A549 (cell line): Measurements from ENCODE around the gene INTS13. TPM values are rescaled to one million over a fixed set of nuclear protein-coding genes. Genes with fewer than 3 reads are reported as not detected.
A peak's percentile ranks its signal among the peaks of the same experiment; 100 is the strongest.
"Not testable (repeated sequence)": the region's sequence is repeated elsewhere in the genome, so short reads cannot be mapped to it uniquely, and the experiment has no call there.

Experiments
- ATAC-seq, 2 experiments: fragments of 200-7000 bp in 1 of 2; fragments of >200 bp in 1 of 2; cut with Nextera tagmentation in 1 of 2; cut with Tn5 transposase in 1 of 2; 3 replicates each; pipeline versions ENCODE4 v1.8.0 to v1.9.1; 2018 to 2020; ENCODE audit warnings: mild to moderate bottlenecking in 1 of 2, moderate library complexity in 1 of 2
- CTCF ChIA-PET: fragments of 300-600 bp; sonication (Branson Sonifier 250); formaldehyde crosslinking; extraction: SDS; loops from one replicate; lab custom pipeline; 2021; ENCODE audit warnings: antibody characterized with exemption, inconsistent platforms; lab: Yijun Ruan, JAX
- POLR2A ChIA-PET: fragments of 350-600 bp; formaldehyde crosslinking; extraction: SDS; loops from one replicate; lab custom pipeline; 2021; ENCODE audit warnings: antibody characterized with exemption, inconsistent platforms; lab: Yijun Ruan, JAX
- DNase-seq, 2 experiments: peaks; one replicate each; pipeline versions ENCODE4 v3.0.0 to v3.0.0-alpha.2; 2011 to 2016; ENCODE audit warnings: low read depth in 1 of 2, low spot score in 1 of 2
- FAIRE-seq: peaks from 2 replicates; lab custom pipeline; 2011; peaks lifted over from hg19 to GRCh38; lab: Jason Lieb, UNC
- H3K27ac ChIP-seq, 2 experiments: fragments of >200 bp; sonication (Bioruptor Twin); formaldehyde crosslinking; 3 replicates each; pipeline ENCODE4 v1.5.1; 2016 to 2017
- H3K4me1 ChIP-seq: fragments of >200 bp; sonication (Bioruptor Twin); formaldehyde crosslinking; 3 replicates; pipeline ENCODE4 v1.6.1; 2016
- H3K4me2 ChIP-seq: fragments of >200 bp; sonication (Bioruptor Twin); formaldehyde crosslinking; 3 replicates; pipeline ENCODE4 v1.6.1; 2016
- H3K4me3 ChIP-seq: fragments of >200 bp; sonication (Bioruptor Twin); formaldehyde crosslinking; 3 replicates; pipeline ENCODE4 v1.5.1; 2016
- H3K9me3 ChIP-seq: fragments of >200 bp; sonication (Bioruptor Twin); formaldehyde crosslinking; 3 replicates; pipeline ENCODE4 v1.6.1; 2016
- CEBPB ChIP-seq, 2 experiments: fragments of >200 bp in 1 of 2; sonication (Bioruptor Twin) in 1 of 2; formaldehyde crosslinking in 1 of 2; IDR thresholded peaks; 2 replicates each; pipeline ENCODE4 v1.6.1; 2012 to 2016
- CHD2 ChIP-seq: fragments of 150-350 bp; IDR thresholded peaks from 2 replicates; pipeline ENCODE4 v1.6.1; 2014; ENCODE audit warnings: low read length; ENCODE audit not compliant: partially characterized antibody
- GATA3 ChIP-seq: IDR thresholded peaks from 2 replicates; pipeline ENCODE4 v1.6.1; 2012; ENCODE audit warnings: borderline replicate concordance
- NFE2L2 ChIP-seq: fragments of 150-350 bp; conservative IDR thresholded peaks from 2 replicates; pipeline ENCODE4 v1.6.1; 2014; ENCODE audit warnings: low read length
- RARB ChIP-seq: fragments of 250-450 bp; sonication (Bioruptor Pico); IDR thresholded peaks from 2 replicates; pipeline ENCODE4 v1.8.0; 2021; ENCODE audit warnings: mild to moderate bottlenecking, moderate library complexity
- TP53 ChIP-seq: fragments of 250-450 bp; sonication (Bioruptor Pico); IDR thresholded peaks from 2 replicates; pipeline ENCODE4 v1.5.0; 2021; ENCODE audit warnings: mild to moderate bottlenecking, moderate library complexity
- ZSCAN20 ChIP-seq: fragments of 250-450 bp; sonication (Bioruptor Pico); IDR thresholded peaks from 2 replicates; pipeline ENCODE4 v1.8.0; 2022; ENCODE audit warnings: mild to moderate bottlenecking, moderate library complexity
- WGBS: methylation state at CpG from one replicate; pipeline ENCODE4 v1.1.6; 2017; ENCODE audit errors: missing lambda C conversion rate; 5-methylcytosine and 5-hydroxymethylcytosine counted together
- polyA plus RNA-seq, 4 experiments: library from polyadenylated mRNA; depleted of rRNA in 3 of 4; stranded (reverse); fragments of >200 nt; fragmentation: RNase III in 1 of 4; extraction: RNeasy Plus Mini Kit Qiagen cat#74134 plus additional on column Dnase treatment in 1 of 4; gene quantifications; 2 replicates in 3 of 4; 3 replicates in 1 of 4; pipeline ENCODE4 v1.2.3, GENCODE V29; 2011 to 2017
- TF ChIP-seq, protein P1 (sequence below): fragments of >200 bp; sonication (Bioruptor Twin); formaldehyde crosslinking; IDR thresholded peaks from 3 replicates; pipeline ENCODE4 v1.5.1; 2016
- TF ChIP-seq, protein P2 (sequence below): fragments of 150-350 bp; IDR thresholded peaks from 2 replicates; pipeline ENCODE4 v1.6.1; 2014; ENCODE audit warnings: low read depth, mild to moderate bottlenecking, low read length
- TF ChIP-seq, protein P3 (sequence below): fragments of >200 bp; sonication (Bioruptor Twin); formaldehyde crosslinking; IDR thresholded peaks from 2 replicates; pipeline ENCODE4 v1.6.1; 2016
- TF ChIP-seq, protein P4 (sequence below): fragments of 250-450 bp; sonication (Bioruptor Pico); IDR thresholded peaks from 2 replicates; pipeline ENCODE4 v1.5.0; 2020; ENCODE audit warnings: low read depth, mild to moderate bottlenecking, moderate library complexity

INTS13 gene
- polyA plus RNA-seq, 2 of the 4 experiments (the other 2 are of a cell fraction) = 34.9 to 71.7 TPM

DNA sequence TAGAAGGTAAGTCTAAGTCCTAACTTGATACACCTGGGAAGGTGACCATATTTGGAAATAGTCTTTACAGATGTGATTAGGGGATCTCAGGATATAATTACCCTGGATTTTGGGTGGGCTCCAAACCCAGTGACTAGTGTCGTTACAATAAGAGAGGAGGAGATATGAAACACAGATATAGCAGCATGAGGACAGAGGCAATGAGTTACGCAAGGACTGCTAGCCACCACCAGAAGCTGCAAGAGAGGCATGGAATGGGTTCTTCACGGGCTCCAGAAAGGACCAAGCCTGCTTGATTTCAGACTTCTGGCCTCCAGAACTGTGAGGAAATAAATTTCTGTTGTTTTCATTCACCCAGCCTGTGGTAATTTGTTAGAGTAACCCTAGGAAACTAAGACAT is 29.1 kb upstream of the INTS13 start:
- H3K4me3 ChIP-seq = no peak overlapping the region
- CTCF ChIA-PET = interaction anchor here (0.6 kb wide), 1 partner anchor 29 kb away, joined by 4 read pairs; no protein-coding TSS in a partner anchor
- H3K4me1 ChIP-seq = no peaks in the 10 kb centered on the region
- no peaks in the 10 kb centered on the region for H3K9me3 ChIP-seq
- 94% methylated on average over 3 of the region's 3 CpGs for WGBS
- DNase-seq (no peak), ATAC-seq (no peak), FAIRE-seq (no peak)
- no peak overlapping the region for H3K27ac ChIP-seq
- H3K4me2 ChIP-seq = no peak overlapping the region
- POLR2A ChIA-PET = no interaction called here
- peak in 1 of 2 experiments; percentile 46; a peak in 2 of 4 replicates for TF ChIP-seq CEBPB (IDR thresholded peaks at IDR 0.05)
- TF ChIP-seq, protein P1, sequence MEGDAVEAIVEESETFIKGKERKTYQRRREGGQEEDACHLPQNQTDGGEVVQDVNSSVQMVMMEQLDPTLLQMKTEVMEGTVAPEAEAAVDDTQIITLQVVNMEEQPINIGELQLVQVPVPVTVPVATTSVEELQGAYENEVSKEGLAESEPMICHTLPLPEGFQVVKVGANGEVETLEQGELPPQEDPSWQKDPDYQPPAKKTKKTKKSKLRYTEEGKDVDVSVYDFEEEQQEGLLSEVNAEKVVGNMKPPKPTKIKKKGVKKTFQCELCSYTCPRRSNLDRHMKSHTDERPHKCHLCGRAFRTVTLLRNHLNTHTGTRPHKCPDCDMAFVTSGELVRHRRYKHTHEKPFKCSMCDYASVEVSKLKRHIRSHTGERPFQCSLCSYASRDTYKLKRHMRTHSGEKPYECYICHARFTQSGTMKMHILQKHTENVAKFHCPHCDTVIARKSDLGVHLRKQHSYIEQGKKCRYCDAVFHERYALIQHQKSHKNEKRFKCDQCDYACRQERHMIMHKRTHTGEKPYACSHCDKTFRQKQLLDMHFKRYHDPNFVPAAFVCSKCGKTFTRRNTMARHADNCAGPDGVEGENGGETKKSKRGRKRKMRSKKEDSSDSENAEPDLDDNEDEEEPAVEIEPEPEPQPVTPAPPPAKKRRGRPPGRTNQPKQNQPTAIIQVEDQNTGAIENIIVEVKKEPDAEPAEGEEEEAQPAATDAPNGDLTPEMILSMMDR = no peak
- TF ChIP-seq, protein P2, sequence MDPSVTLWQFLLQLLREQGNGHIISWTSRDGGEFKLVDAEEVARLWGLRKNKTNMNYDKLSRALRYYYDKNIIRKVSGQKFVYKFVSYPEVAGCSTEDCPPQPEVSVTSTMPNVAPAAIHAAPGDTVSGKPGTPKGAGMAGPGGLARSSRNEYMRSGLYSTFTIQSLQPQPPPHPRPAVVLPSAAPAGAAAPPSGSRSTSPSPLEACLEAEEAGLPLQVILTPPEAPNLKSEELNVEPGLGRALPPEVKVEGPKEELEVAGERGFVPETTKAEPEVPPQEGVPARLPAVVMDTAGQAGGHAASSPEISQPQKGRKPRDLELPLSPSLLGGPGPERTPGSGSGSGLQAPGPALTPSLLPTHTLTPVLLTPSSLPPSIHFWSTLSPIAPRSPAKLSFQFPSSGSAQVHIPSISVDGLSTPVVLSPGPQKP = no peak

DNA sequence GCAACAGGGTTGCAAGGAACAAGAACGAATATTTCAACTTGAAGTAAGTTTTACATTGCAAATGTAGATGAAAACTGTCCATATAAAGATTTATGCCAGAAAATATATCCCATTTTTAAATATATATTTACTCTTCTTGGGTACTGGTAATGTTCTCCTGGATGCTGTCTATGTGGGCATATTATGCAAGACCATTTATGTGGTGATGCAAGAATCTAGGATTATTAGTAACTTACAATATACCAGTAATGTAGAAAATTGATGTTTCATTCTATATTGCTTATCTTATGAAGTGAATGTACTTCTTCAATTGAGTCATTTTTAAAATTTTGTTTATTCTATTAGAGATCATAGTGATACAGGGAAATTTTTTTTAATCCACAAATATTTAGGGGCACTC is 25.6 kb upstream of the INTS13 start:
- Histone ChIP-seq H3K4me2 (no peak overlapping the region), H3K27ac (no peak overlapping the region), H3K4me3 (no peak overlapping the region)
- FAIRE-seq (no peak), DNase-seq (no peak)
- 83% methylated on average over 1 of the region's 1 CpG for WGBS
- POLR2A ChIA-PET = no interaction called here
- TF ChIP-seq ZSCAN20 (CRISPR knock-in tag) (no peak), CEBPB (IDR thresholded peaks at IDR 0.05) (0 out of 4 replicates have a peak, but pooled peaks of 1 of the 2 experiments have one; percentile 25)
- TF ChIP-seq, all 56 proteins: peak for 1
- CTCF ChIA-PET = interaction anchor here (1.0 kb wide), 1 partner anchor 10 kb away, joined by 3 read pairs; no protein-coding TSS in a partner anchor
- no peak for ATAC-seq
- Histone ChIP-seq H3K9me3 (no peaks in the 10 kb centered on the region), H3K4me1 (no peaks in the 10 kb centered on the region)

DNA sequence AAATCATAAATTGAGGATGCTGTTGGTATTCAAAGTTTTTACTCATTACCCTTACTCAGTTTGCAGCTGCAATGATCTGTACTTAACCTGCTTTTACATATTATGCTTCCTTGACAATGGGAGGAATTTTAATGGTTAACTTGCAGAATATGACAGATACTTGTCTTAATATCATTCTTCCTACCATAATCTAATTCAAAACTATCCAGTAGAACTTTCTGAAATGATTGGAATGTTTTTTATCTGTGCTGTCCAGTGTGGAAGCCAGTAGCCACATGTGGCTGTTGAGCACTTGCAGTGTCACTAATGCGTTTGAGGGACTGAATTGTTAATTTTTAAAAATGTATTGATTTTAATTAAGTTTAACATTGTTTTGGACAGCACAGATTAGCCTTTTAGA is 24.0 kb upstream of the INTS13 start:
- DNase-seq (no peak), ATAC-seq (no peak), FAIRE-seq (no peak)
- ChIA-PET POLR2A (no interaction called here), CTCF (interaction anchor here (0.9 kb wide), 1 partner anchor 52 kb away, joined by 3 read pairs; the partner anchor contains the start of gene TM7SF3)
- Histone ChIP-seq H3K27ac (no peak overlapping the region), H3K4me1 (no peaks in the 10 kb centered on the region), H3K4me3 (no peak overlapping the region), H3K4me2 (no peak overlapping the region), H3K9me3 (no peaks in the 10 kb centered on the region)
- WGBS = 92% methylated on average over 1 of the region's 1 CpG
- TF ChIP-seq, protein P3, sequence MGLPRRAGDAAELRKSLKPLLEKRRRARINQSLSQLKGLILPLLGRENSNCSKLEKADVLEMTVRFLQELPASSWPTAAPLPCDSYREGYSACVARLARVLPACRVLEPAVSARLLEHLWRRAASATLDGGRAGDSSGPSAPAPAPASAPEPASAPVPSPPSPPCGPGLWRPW = no peak
- TF ChIP-seq NFE2L2 (no peak), GATA3 (no peak), TP53 (CRISPR knock-in tag) (no peak), RARB (no peak), CHD2 (no peak)
- TF ChIP-seq, protein P2 = no peak
- TF ChIP-seq, protein P4, sequence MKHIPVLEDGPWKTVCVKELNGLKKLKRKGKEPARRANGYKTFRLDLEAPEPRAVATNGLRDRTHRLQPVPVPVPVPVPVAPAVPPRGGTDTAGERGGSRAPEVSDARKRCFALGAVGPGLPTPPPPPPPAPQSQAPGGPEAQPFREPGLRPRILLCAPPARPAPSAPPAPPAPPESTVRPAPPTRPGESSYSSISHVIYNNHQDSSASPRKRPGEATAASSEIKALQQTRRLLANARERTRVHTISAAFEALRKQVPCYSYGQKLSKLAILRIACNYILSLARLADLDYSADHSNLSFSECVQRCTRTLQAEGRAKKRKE (CRISPR knock-in tag) = no peak

DNA sequence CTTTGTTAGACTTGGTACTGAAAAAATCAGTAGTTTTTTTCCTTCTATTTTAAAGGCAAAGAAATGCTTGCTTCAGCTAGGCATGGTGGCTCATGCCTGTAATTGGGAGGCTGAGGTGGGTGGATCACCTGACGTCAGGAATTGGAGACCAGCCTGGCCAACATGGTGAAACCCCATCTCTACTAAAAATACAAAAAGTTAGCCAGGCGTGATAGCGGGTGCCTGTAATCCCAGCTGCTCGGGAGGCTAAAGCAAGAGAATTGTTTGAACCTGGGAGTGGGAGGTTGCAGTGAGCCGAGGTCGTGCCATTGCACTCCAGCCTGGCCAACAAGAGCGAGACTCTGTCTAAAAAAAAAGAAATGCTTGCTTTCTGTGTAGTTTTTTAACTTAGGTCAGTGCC is 23.6 kb upstream of the INTS13 start:
- H3K4me2 ChIP-seq, H3K9me3 ChIP-seq, H3K4me1 ChIP-seq, CTCF ChIA-PET, POLR2A ChIA-PET, DNase-seq, H3K27ac ChIP-seq, H3K4me3 ChIP-seq, FAIRE-seq, ATAC-seq: not testable (repeated sequence)
- 94% methylated on average over 7 of the region's 7 CpGs for WGBS
